Upper lobe of left lung (tissue), 4 donors: Measurements from ENCODE around the gene DPP9.

Experiments used
- CTCF ChIP-seq, 6 experiments: fragments of 450-650 bp in 4 of 6; fragments of 200-600 bp in 2 of 6; sonication (generic) in 2 of 6; IDR thresholded peaks; one replicate each; pipeline ENCODE4 v1.5.1; 2016 to 2019; ENCODE audit warnings: antibody characterized with exemption in 6 of 6
- EP300 ChIP-seq, 4 donors: sonication (generic); formaldehyde crosslinking; IDR thresholded peaks; one replicate each; pipeline ENCODE4 v1.5.1; 2017; ENCODE audit warnings: antibody characterized with exemption in 4 of 4, control low read depth in 2 of 4
- POLR2A ChIP-seq, 4 donors: fragments of 450-650 bp; IDR thresholded peaks; one replicate each; pipeline ENCODE4 v1.5.1; 2016 to 2017; ENCODE audit warnings: antibody characterized with exemption in 4 of 4, mild to moderate bottlenecking in 2 of 4
- POLR2AphosphoS5 ChIP-seq, 2 donors: sonication (generic); formaldehyde crosslinking; IDR thresholded peaks; one replicate each; pipeline ENCODE4 v1.5.1; 2017; ENCODE audit warnings: antibody characterized with exemption in 2 of 2

GRCh38 chr19:4636761-4637160, 86.9 kb downstream of the DPP9 start:
- TF ChIP-seq POLR2A (IDR thresholded peaks at IDR 0.05) (no peak), CTCF (IDR thresholded peaks at IDR 0.05) (no peak), POLR2AphosphoS5 (IDR thresholded peaks at IDR 0.05) (no peak), EP300 (IDR thresholded peaks at IDR 0.05) (no peak)
